ENCODE results near the gene PDCD4. TPM values are rescaled to one million over a fixed set of nuclear protein-coding genes. Genes with fewer than 3 reads are reported as not detected.
A peak's percentile ranks its signal among the peaks of the same experiment; 100 is the strongest.
"Not testable (repeated sequence)": the region's sequence is repeated elsewhere in the genome, so short reads cannot be mapped to it uniquely, and the experiment has no call there.

PDCD4 gene
- total RNA-seq, 1 experiment from 2014 or later = 40.0 TPM

DNA sequence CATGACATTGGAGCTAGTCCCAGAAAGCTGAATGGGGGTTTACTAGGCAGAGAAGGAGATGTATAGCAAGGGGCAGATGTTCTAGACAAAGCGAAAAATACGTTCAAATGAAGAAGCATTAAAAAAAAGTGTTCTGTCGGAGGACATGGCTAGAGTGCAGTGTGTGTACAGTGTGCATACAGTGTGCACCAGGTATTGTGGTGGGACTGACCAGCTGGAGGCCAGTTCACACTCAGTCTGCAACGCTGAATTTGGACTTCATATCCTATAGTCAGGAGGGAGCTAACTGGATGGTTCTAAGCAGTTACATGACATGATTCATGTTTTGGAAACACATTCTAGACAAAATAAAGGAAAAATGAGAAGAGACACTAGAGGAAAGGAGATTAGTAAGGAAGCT is 38.4 kb downstream of the PDCD4 start:
- no peak overlapping the region for H2AFZ ChIP-seq (ENCODE audit: low read length)
- no peak overlapping the region for H3K9ac ChIP-seq (ENCODE audit: low read length)
- no peaks in the 10 kb centered on the region for H3K79me2 ChIP-seq (ENCODE audit: low read length)
- no peaks in the 10 kb centered on the region for H3K27me3 ChIP-seq (ENCODE audit: low read length)
- no peak overlapping the region for H3K4me3 ChIP-seq (ENCODE audit: low read length)
- H4K20me1 ChIP-seq (ENCODE audit: insufficient read depth, low read depth, low read length) = peaks cover 6% of the 10 kb centered on the region; the same call in 1 of the 2 replicates
- no peaks in the 10 kb centered on the region for H3K9me3 ChIP-seq (ENCODE audit: low read length)
- no peaks in the 10 kb centered on the region for H3K4me1 ChIP-seq (ENCODE audit: low read length)
- no peak overlapping the region for H3K27ac ChIP-seq (ENCODE audit: low read length)
- no peaks in the 10 kb centered on the region for H3K9me2 ChIP-seq (replicated peaks; ENCODE audit: insufficient read depth, low read length)
- H3K4me2 ChIP-seq (ENCODE audit: low read depth, low read length, poor library complexity, severe bottlenecking) = no peak overlapping the region
- no peak for DNase-seq
- H3K36me3 ChIP-seq (ENCODE audit: insufficient read depth, low read length) = no peaks in the 10 kb centered on the region

- H3K27me3 ChIP-seq (ENCODE audit: low read length) = no peaks in the 10 kb centered on the region
- H3K36me3 ChIP-seq (ENCODE audit: insufficient read depth, low read length) = no peaks in the 10 kb centered on the region
- DNase-seq = no peak
- no peak overlapping the region for H3K9ac ChIP-seq (ENCODE audit: low read length)
- H3K79me2 ChIP-seq (ENCODE audit: low read length) = no peaks in the 10 kb centered on the region
- no peak overlapping the region for H3K27ac ChIP-seq (ENCODE audit: low read length)
- H3K4me1 ChIP-seq (ENCODE audit: low read length) = peaks cover 1% of the 10 kb centered on the region; the same call in 1 of the 2 replicates
- no peaks in the 10 kb centered on the region for H3K9me3 ChIP-seq (ENCODE audit: low read length)
- H3K4me3 ChIP-seq (ENCODE audit: low read length) = no peak overlapping the region
- H3K9me2 ChIP-seq (replicated peaks; ENCODE audit: insufficient read depth, low read length) = no peaks in the 10 kb centered on the region
- H2AFZ ChIP-seq (ENCODE audit: low read length) = no peak overlapping the region
- peaks cover 6% of the 10 kb centered on the region; the same call in 1 of the 2 replicates for H4K20me1 ChIP-seq (ENCODE audit: insufficient read depth, low read depth, low read length)
- no peak overlapping the region for H3K4me2 ChIP-seq (ENCODE audit: low read depth, low read length, poor library complexity, severe bottlenecking)
These were observed 40.6 kb downstream of the PDCD4 start for GRCh38 chr10:110912374-110912773.

GRCh38 chr10:110914431-110914830 is 42.7 kb downstream of the PDCD4 start:
- Histone ChIP-seq H3K9me3 (ENCODE audit: low read length) (no peaks in the 10 kb centered on the region), H3K4me2 (ENCODE audit: low read depth, low read length, poor library complexity, severe bottlenecking) (no peak overlapping the region), H3K27ac (ENCODE audit: low read length) (no peak overlapping the region)

GRCh38 chr10:110915035-110915434 is 43.3 kb downstream of the PDCD4 start:
- H3K27me3 ChIP-seq (ENCODE audit: low read length) = no peaks in the 10 kb centered on the region
- no peak for DNase-seq
- no peak overlapping the region for H3K4me2 ChIP-seq (ENCODE audit: low read depth, low read length, poor library complexity, severe bottlenecking)
- no peaks in the 10 kb centered on the region for H3K36me3 ChIP-seq (ENCODE audit: insufficient read depth, low read length)
- H3K9ac ChIP-seq (ENCODE audit: low read length) = no peak overlapping the region
- no peaks in the 10 kb centered on the region for H3K9me2 ChIP-seq (replicated peaks; ENCODE audit: insufficient read depth, low read length)
- no peak overlapping the region for H3K27ac ChIP-seq (ENCODE audit: low read length)
- H3K9me3 ChIP-seq (ENCODE audit: low read length) = no peaks in the 10 kb centered on the region
- H3K79me2 ChIP-seq (ENCODE audit: low read length) = no peaks in the 10 kb centered on the region
- no peak overlapping the region for H3K4me3 ChIP-seq (ENCODE audit: low read length)
- no peak overlapping the region for H2AFZ ChIP-seq (ENCODE audit: low read length)
- H4K20me1 ChIP-seq (ENCODE audit: insufficient read depth, low read depth, low read length) = peaks cover 6% of the 10 kb centered on the region; the same call in 1 of the 2 replicates
- peaks cover 10% of the 10 kb centered on the region for H3K4me1 ChIP-seq (ENCODE audit: low read length)

More at GRCh38 chr10:110914431-110914830, 42.7 kb downstream of the PDCD4 start:
- Histone ChIP-seq H2AFZ (ENCODE audit: low read length) (no peak overlapping the region), H3K9me2 (replicated peaks; ENCODE audit: insufficient read depth, low read length) (no peaks in the 10 kb centered on the region), H3K36me3 (ENCODE audit: insufficient read depth, low read length) (no peaks in the 10 kb centered on the region), H3K4me3 (ENCODE audit: low read length) (no peak overlapping the region), H3K9ac (ENCODE audit: low read length) (no peak overlapping the region), H3K4me1 (ENCODE audit: low read length) (peaks cover 10% of the 10 kb centered on the region), H3K27me3 (ENCODE audit: low read length) (no peaks in the 10 kb centered on the region), H3K79me2 (ENCODE audit: low read length) (no peaks in the 10 kb centered on the region), H4K20me1 (ENCODE audit: insufficient read depth, low read depth, low read length) (peaks cover 6% of the 10 kb centered on the region; the same call in 1 of the 2 replicates)
- no peak for DNase-seq

- not testable (repeated sequence) for H3K27ac ChIP-seq (ENCODE audit: low read length); H3K9ac ChIP-seq (ENCODE audit: low read length); H3K9me3 ChIP-seq (ENCODE audit: low read length); H4K20me1 ChIP-seq (ENCODE audit: insufficient read depth, low read depth, low read length); H3K9me2 ChIP-seq (replicated peaks; ENCODE audit: insufficient read depth, low read length); H3K27me3 ChIP-seq (ENCODE audit: low read length); H2AFZ ChIP-seq (ENCODE audit: low read length); H3K4me3 ChIP-seq (ENCODE audit: low read length); H3K4me2 ChIP-seq (ENCODE audit: low read depth, low read length, poor library complexity, severe bottlenecking); H3K36me3 ChIP-seq (ENCODE audit: insufficient read depth, low read length); H3K79me2 ChIP-seq (ENCODE audit: low read length); DNase-seq
- peaks cover 14% of the 10 kb centered on the region for H3K4me1 ChIP-seq (ENCODE audit: low read length)
These were observed 43.9 kb downstream of the PDCD4 start for GRCh38 chr10:110915600-110915999.

DNA sequence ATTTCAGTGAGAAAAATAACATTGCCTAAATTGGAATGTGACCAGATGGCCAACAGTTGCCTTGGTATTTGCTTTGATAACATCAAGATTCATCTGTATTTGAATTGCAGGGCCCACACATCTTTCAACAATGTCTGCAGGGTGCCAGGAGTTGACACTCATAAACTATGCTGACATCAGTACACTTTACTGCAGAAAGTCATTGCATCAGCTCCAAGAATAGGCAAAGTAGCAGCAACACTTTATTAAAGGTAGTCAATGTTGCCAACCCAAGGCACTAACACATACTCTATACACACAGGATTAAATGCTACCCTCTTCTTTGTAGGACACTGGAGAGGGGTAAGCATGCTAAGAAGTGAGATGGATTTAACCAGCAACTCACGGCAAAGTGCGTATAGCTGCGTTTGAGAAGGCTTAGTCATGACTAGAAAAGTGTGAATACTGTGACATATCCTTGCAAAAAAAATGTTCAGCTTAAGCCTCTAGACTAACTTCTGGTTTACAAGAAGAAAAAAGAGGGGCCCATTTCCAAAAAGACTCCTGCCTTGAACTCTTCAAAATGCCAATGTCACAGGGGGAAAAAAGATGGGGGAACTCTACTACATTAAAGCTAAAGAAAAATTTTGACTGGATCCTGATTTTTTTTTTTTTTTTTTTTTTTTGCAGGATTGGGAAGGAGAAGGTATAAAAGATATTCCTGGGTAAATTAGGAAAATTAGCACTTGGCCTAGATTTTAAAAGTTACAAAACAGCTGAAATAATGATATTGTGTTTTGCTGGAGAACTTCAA is 45.0 kb downstream of the PDCD4 start:
- no peaks in the 10 kb centered on the region for H3K36me3 ChIP-seq (ENCODE audit: insufficient read depth, low read length)
- H3K4me2 ChIP-seq (ENCODE audit: low read depth, low read length, poor library complexity, severe bottlenecking) = no peak overlapping the region
- no peak overlapping the region for H3K4me3 ChIP-seq (ENCODE audit: low read length)
- H3K9me2 ChIP-seq (replicated peaks; ENCODE audit: insufficient read depth, low read length) = no peaks in the 10 kb centered on the region
- peaks cover 24% of the 10 kb centered on the region for H3K4me1 ChIP-seq (ENCODE audit: low read length)
- peaks cover 9% of the 10 kb centered on the region for H4K20me1 ChIP-seq (ENCODE audit: insufficient read depth, low read depth, low read length)
- no peak overlapping the region for H3K27ac ChIP-seq (ENCODE audit: low read length)
- no peak overlapping the region for H3K9ac ChIP-seq (ENCODE audit: low read length)
- no peaks in the 10 kb centered on the region for H3K27me3 ChIP-seq (ENCODE audit: low read length)
- no peaks in the 10 kb centered on the region for H3K9me3 ChIP-seq (ENCODE audit: low read length)
- DNase-seq = no peak
- H3K79me2 ChIP-seq (ENCODE audit: low read length) = peaks cover 5% of the 10 kb centered on the region
- H2AFZ ChIP-seq (ENCODE audit: low read length) = no peak overlapping the region

GRCh38 chr10:110918269-110918642 is 46.5 kb downstream of the PDCD4 start:
- H3K79me2 ChIP-seq (ENCODE audit: low read length) = peaks cover 16% of the 10 kb centered on the region
- H3K4me1 ChIP-seq (ENCODE audit: low read length) = peaks cover 28% of the 10 kb centered on the region
- H2AFZ ChIP-seq (ENCODE audit: low read length) = peak overlapping the region; percentile 98
- H3K36me3 ChIP-seq (ENCODE audit: insufficient read depth, low read length) = no peaks in the 10 kb centered on the region
- DNase-seq = peak; percentile 96
- peaks cover 20% of the 10 kb centered on the region for H4K20me1 ChIP-seq (ENCODE audit: insufficient read depth, low read depth, low read length)
- no peaks in the 10 kb centered on the region for H3K27me3 ChIP-seq (ENCODE audit: low read length)
- H3K9me3 ChIP-seq (ENCODE audit: low read length) = no peaks in the 10 kb centered on the region
- peak overlapping the region; percentile 92 for H3K9ac ChIP-seq (ENCODE audit: low read length)
- H3K9me2 ChIP-seq (replicated peaks; ENCODE audit: insufficient read depth, low read length) = no peaks in the 10 kb centered on the region
- 0 out of 2 replicates have a peak overlapping the region, but pooled peaks have one; percentile 27 for H3K27ac ChIP-seq (ENCODE audit: low read length)
- H3K4me2 ChIP-seq (ENCODE audit: low read depth, low read length, poor library complexity, severe bottlenecking) = peak overlapping the region; percentile 88
- H3K4me3 ChIP-seq (ENCODE audit: low read length) = peak overlapping the region; percentile 90

- peaks cover 25% of the 10 kb centered on the region for H4K20me1 ChIP-seq (ENCODE audit: insufficient read depth, low read depth, low read length)
- peak within 1 kb of the TSS; percentile 93 for H3K4me2 ChIP-seq (ENCODE audit: low read depth, low read length, poor library complexity, severe bottlenecking)
- DNase-seq = no peak
- no peaks in the 10 kb centered on the region for H3K9me2 ChIP-seq (replicated peaks; ENCODE audit: insufficient read depth, low read length)
- peak within 1 kb of the TSS; percentile 98 for H2AFZ ChIP-seq (ENCODE audit: low read length)
- no peaks in the 10 kb centered on the region for H3K36me3 ChIP-seq (ENCODE audit: insufficient read depth, low read length)
- no peaks in the 10 kb centered on the region for H3K9me3 ChIP-seq (ENCODE audit: low read length)
- H3K4me1 ChIP-seq (ENCODE audit: low read length) = peaks cover 32% of the 10 kb centered on the region
- no peaks in the 10 kb centered on the region for H3K27me3 ChIP-seq (ENCODE audit: low read length)
- H3K79me2 ChIP-seq (ENCODE audit: low read length) = peaks cover 21% of the 10 kb centered on the region
- peak within 1 kb of the TSS; percentile 90 for H3K4me3 ChIP-seq (ENCODE audit: low read length)
- H3K27ac ChIP-seq (ENCODE audit: low read length) = peak within 1 kb of the TSS; percentile 94
- H3K9ac ChIP-seq (ENCODE audit: low read length) = peak within 1 kb of the TSS; percentile 92
These were observed 47.1 kb downstream of the PDCD4 start, which contains the start of gene BBIP1 for GRCh38 chr10:110918643-110919348. BBIP1 (minus strand) TSS chr10:110919180; CDS start chr10:110918157, 1,023 bp downstream.
